ENCODE data around the gene ELFN2. TPM values are rescaled to one million over a fixed set of nuclear protein-coding genes. Genes with fewer than 3 reads are reported as not detected.

Gene ELFN2
- total RNA-seq, 1 donor from 2014 or later = not detected

- DNase-seq (no peak), ATAC-seq (ENCODE audit: low read depth) (no peak)
- peaks cover 54% of the 10 kb centered on the region for H3K27me3 Mint-ChIP-seq
- POLR2A ChIA-PET = no interaction called here
- H3K4me1 Mint-ChIP-seq = peaks cover 25% of the 10 kb centered on the region
- CTCF ChIA-PET = no interaction called here
- no peak overlapping the region for H3K27ac Mint-ChIP-seq
- no peaks in the 10 kb centered on the region for H3K36me3 Mint-ChIP-seq (ENCODE audit: low read depth)
- H3K9me3 Mint-ChIP-seq = no peaks in the 10 kb centered on the region
- H3K4me3 Mint-ChIP-seq = no peak overlapping the region
- intact Hi-C loops (cut with micrococcal nuclease) = no loop called here
- TF ChIP-seq CTCF (IDR thresholded peaks at IDR 0.05) = no peak
These were observed 90.7 kb downstream of the ELFN2 start for GRCh38 chr22:37336579-37336978.

- DNase-seq (no peak), ATAC-seq (ENCODE audit: low read depth) (no peak)
- H3K27me3 Mint-ChIP-seq = peaks cover 57% of the 10 kb centered on the region
- intact Hi-C loops (cut with micrococcal nuclease) = no loop called here
- ChIA-PET CTCF (interaction anchor here (2.2 kb wide), 1 partner anchor 18 kb away, joined by 5 read pairs; no protein-coding TSS in a partner anchor), POLR2A (no interaction called here)
- no peaks in the 10 kb centered on the region for H3K9me3 Mint-ChIP-seq
- H3K4me3 Mint-ChIP-seq = no peak overlapping the region
- no peaks in the 10 kb centered on the region for H3K36me3 Mint-ChIP-seq (ENCODE audit: low read depth)
- TF ChIP-seq CTCF (IDR thresholded peaks at IDR 0.05) = no peak
- peaks cover 25% of the 10 kb centered on the region for H3K4me1 Mint-ChIP-seq
- no peak overlapping the region for H3K27ac Mint-ChIP-seq
These were observed 91.5 kb downstream of the ELFN2 start for GRCh38 chr22:37335806-37336199.

GRCh38 chr22:37334859-37335805, 92.1 kb downstream of the ELFN2 start:
- H3K4me3 Mint-ChIP-seq = peak overlapping the region; percentile 35
- peaks cover 25% of the 10 kb centered on the region for H3K4me1 Mint-ChIP-seq
- ATAC-seq (ENCODE audit: low read depth) (no peak), DNase-seq (no peak)
- H3K27me3 Mint-ChIP-seq = peaks cover 56% of the 10 kb centered on the region
- no peaks in the 10 kb centered on the region for H3K9me3 Mint-ChIP-seq
- no peak overlapping the region for H3K27ac Mint-ChIP-seq
- no peaks in the 10 kb centered on the region for H3K36me3 Mint-ChIP-seq (ENCODE audit: low read depth)
- TF ChIP-seq CTCF (IDR thresholded peaks at IDR 0.05) = no peak
- ChIA-PET POLR2A (interaction anchor here (1.0 kb wide), 1 partner anchor 21 kb away, joined by 3 read pairs; no protein-coding TSS in a partner anchor), CTCF (interaction anchor here (2.2 kb wide), 1 partner anchor 17 kb away, joined by 5 read pairs; no protein-coding TSS in a partner anchor)
- intact Hi-C loops (cut with micrococcal nuclease) = no loop called here

- Mint-ChIP-seq H3K4me3 (no peak overlapping the region), H3K9me3 (no peaks in the 10 kb centered on the region), H3K4me1 (peaks cover 25% of the 10 kb centered on the region), H3K36me3 (ENCODE audit: low read depth) (no peaks in the 10 kb centered on the region), H3K27me3 (peaks cover 60% of the 10 kb centered on the region), H3K27ac (no peak overlapping the region)
- intact Hi-C loops (cut with micrococcal nuclease) = no loop called here
- ChIA-PET CTCF (interaction anchor here (0.7 to 2.2 kb wide), 2 partner anchors 17 to 139 kb away, joined by 3 to 5 read pairs; no protein-coding TSS in a partner anchor), POLR2A (interaction anchor here (1.0 kb wide), 1 partner anchor 20 kb away, joined by 3 read pairs; no protein-coding TSS in a partner anchor)
- ATAC-seq (ENCODE audit: low read depth) (no peak), DNase-seq (no peak)
- TF ChIP-seq CTCF (IDR thresholded peaks at IDR 0.05) = no peak
These were observed 92.8 kb downstream of the ELFN2 start for GRCh38 chr22:37334461-37334858.
